Prostate gland (tissue), 2 donors: ENCODE results near the gene SUGCT. TPM values are rescaled to one million over a fixed set of nuclear protein-coding genes. Genes with fewer than 3 reads are reported as not detected.

Source experiments
- DNase-seq: peaks from one replicate; pipeline ENCODE4 v3.0.0-alpha.2; 2019; ENCODE audit warnings: low spot score
- H3K27ac ChIP-seq, 2 donors: fragments of 200-600 bp; sonication (generic); 2 replicates each; pipeline ENCODE4 v1.5.1; 2017 to 2019
- H3K27me3 ChIP-seq: fragments of 200-600 bp; sonication (generic); replicated peaks from 2 replicates; pipeline ENCODE4 v1.5.1; 2019; ENCODE audit not compliant: insufficient read depth
- H3K36me3 ChIP-seq, 2 donors: fragments of 200-600 bp; sonication (generic); 1 replicate in 1 of 2; 2 replicates in 1 of 2; pipeline versions ENCODE4 v1.5.1 to v1.8.1; 2017 to 2019
- H3K4me1 ChIP-seq: fragments of 200-600 bp; sonication (generic); replicated peaks from 2 replicates; pipeline ENCODE4 v1.5.1; 2019
- H3K4me3 ChIP-seq, 2 donors: fragments of 200-600 bp; sonication (generic); 2 replicates each; pipeline ENCODE4 v1.5.1; 2017 to 2019
- H3K9me3 ChIP-seq: fragments of 200-600 bp; sonication (generic); 2 replicates; pipeline ENCODE4 v1.5.1; 2017
- POLR2A ChIP-seq: fragments of 450-650 bp; IDR thresholded peaks from one replicate; pipeline ENCODE4 v1.6.1; 2016; ENCODE audit warnings: antibody characterized with exemption, mild to moderate bottlenecking
- POLR2AphosphoS5 ChIP-seq: sonication (generic); formaldehyde crosslinking; IDR thresholded peaks from one replicate; pipeline ENCODE4 v1.6.1; 2017; ENCODE audit warnings: antibody characterized with exemption
- WGBS: methylation state at CpG from one replicate; pipeline ENCODE4 v1.1.5; 2018; 5-methylcytosine and 5-hydroxymethylcytosine counted together
- intact Hi-C: fragments of 100-400 bp; cut with DNase I; formaldehyde crosslinking; loops from one replicate; pipeline ENCODE4 v1.14.2; 2022
- total RNA-seq, 2 donors: library from RNA; depleted of rRNA; stranded (reverse); fragments of >200 nt; gene quantifications; one replicate each; pipeline ENCODE4 v1.1.0, GENCODE V29; 2016
- TF ChIP-seq, protein P1 (sequence below), 4 experiments: fragments of 200-600 bp in 2 of 4; fragments of 450-650 bp in 2 of 4; sonication (generic) in 2 of 4; IDR thresholded peaks; 1 replicate in 3 of 4; 2 replicates in 1 of 4; pipeline ENCODE4 v1.5.1; 2016 to 2019; ENCODE audit warnings: antibody characterized with exemption in 4 of 4, mild to moderate bottlenecking in 2 of 4, moderate library complexity in 2 of 4

The SUGCT gene
- total RNA-seq, 2 donors from 2014 or later: 2.2 to 3.2 TPM

DNA sequence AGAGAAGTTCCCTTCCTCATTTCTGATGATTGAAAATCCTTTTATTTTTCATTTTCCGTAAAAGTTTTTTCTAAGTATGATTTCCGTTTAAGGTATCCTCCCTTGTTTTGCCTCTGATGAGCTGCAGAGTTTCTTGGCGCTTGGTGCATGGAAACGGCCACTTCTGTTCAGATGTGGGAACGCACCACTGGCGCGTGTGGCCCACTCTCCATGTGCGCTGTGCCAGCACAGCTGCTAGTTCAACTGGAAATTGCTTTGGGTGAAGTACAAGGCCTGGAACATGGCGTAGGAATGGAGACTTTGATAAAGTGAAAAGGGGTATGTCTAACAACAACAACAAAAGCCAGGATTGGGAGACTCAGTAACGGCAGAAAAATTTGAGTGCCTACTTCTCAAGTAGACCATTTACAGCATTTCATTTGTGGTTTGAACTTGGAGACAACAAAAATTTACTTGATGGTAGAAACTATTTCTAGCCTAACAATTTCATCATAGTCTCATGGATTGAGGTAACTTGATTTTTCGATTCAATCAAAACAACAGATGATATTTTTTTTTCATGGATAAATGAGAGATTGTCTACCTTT lies 364.2 kb downstream of the SUGCT start:
- intact Hi-C loops: no loop called here
- no peak overlapping the region for H3K27ac ChIP-seq
- 95% methylated on average over 11 of the region's 11 CpGs for WGBS
- TF ChIP-seq POLR2AphosphoS5 (no peak), POLR2A (no peak)
- TF ChIP-seq, protein P1, sequence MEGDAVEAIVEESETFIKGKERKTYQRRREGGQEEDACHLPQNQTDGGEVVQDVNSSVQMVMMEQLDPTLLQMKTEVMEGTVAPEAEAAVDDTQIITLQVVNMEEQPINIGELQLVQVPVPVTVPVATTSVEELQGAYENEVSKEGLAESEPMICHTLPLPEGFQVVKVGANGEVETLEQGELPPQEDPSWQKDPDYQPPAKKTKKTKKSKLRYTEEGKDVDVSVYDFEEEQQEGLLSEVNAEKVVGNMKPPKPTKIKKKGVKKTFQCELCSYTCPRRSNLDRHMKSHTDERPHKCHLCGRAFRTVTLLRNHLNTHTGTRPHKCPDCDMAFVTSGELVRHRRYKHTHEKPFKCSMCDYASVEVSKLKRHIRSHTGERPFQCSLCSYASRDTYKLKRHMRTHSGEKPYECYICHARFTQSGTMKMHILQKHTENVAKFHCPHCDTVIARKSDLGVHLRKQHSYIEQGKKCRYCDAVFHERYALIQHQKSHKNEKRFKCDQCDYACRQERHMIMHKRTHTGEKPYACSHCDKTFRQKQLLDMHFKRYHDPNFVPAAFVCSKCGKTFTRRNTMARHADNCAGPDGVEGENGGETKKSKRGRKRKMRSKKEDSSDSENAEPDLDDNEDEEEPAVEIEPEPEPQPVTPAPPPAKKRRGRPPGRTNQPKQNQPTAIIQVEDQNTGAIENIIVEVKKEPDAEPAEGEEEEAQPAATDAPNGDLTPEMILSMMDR (IDR thresholded peaks at IDR 0.05): no peak
- no peak overlapping the region for H3K4me3 ChIP-seq
- no peaks in the 10 kb centered on the region for H3K36me3 ChIP-seq
- no peaks in the 10 kb centered on the region for H3K9me3 ChIP-seq
- no peak for DNase-seq
- H3K4me1 ChIP-seq: no peaks in the 10 kb centered on the region
- H3K27me3 ChIP-seq: no peaks in the 10 kb centered on the region

DNA sequence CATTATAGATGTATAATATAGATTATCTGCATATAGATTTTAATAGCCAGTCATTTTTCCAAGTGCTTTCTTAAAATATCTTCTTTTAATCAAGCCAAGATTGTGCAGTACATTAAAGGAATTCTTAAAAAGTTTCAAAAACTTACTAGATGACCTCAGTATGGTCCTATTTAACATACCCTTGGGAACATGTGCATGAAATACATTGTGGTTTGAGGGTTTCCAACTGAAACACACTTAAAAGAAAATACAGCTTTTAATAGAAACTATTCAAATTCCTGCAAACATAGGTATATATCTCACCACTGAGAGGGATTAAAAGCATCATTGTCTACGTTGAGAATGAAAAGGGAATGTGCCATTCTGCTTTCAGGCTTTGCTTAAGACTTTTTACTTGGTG lies 364.9 kb downstream of the SUGCT start:
- Histone ChIP-seq H3K27me3 (no peaks in the 10 kb centered on the region), H3K4me3 (no peak overlapping the region), H3K36me3 (no peaks in the 10 kb centered on the region), H3K9me3 (no peaks in the 10 kb centered on the region), H3K4me1 (no peaks in the 10 kb centered on the region), H3K27ac (no peak overlapping the region)
- no peak for TF ChIP-seq POLR2A
- no peak for TF ChIP-seq POLR2AphosphoS5
- TF ChIP-seq, protein P1 (IDR thresholded peaks at IDR 0.05): no peak
- intact Hi-C loops: no loop called here
- no peak for DNase-seq
- WGBS: 45% methylated on average over 1 of the region's 1 CpG

DNA sequence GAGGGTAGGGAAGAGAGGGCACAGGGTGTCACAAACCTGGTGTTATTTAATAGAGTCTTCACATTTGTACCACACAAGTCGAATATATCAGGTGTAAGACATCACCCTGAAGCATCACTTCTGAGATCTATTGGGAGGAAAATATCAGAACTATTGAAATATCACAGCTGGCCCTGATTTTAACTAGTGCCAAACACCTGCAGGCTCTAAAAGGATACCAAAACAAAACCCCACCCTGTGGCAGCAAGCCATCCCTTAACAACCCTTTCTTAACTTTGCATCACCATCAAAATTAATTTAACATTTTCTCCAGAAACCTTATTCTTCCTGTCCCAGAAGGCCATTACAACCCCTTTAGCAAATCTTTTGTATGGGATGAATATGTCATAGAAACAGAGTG lies 365.4 kb downstream of the SUGCT start:
- H3K4me1 ChIP-seq: no peaks in the 10 kb centered on the region
- H3K36me3 ChIP-seq: no peaks in the 10 kb centered on the region
- no peaks in the 10 kb centered on the region for H3K27me3 ChIP-seq
- H3K9me3 ChIP-seq: no peaks in the 10 kb centered on the region
- intact Hi-C loops: no loop called here
- TF ChIP-seq, protein P1 (IDR thresholded peaks at IDR 0.05): no peak
- no peak for TF ChIP-seq POLR2AphosphoS5
- no peak for TF ChIP-seq POLR2A
- DNase-seq: no peak
- no peak overlapping the region for H3K4me3 ChIP-seq
- WGBS: 67% methylated on average over 1 of the region's 1 CpG
- no peak overlapping the region for H3K27ac ChIP-seq

DNA sequence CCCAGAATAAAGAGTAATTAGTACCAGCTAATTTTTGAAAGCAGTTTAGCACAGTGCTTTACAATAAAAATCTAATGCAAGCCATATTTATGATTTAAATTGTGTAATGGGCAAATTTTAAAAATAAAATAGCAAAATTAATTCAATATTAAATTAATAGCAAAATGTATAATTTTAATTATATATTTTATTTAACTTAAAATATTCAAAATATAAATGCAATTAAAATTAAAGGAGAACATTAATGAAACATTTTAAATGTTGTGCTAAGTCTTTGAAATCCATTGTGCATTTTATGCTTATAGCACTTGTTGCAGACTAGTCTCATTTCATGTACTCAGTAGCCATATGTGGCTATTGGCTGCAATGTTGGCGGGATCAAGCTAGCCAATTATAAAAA lies 367.6 kb downstream of the SUGCT start:
- Histone ChIP-seq H3K9me3 (no peaks in the 10 kb centered on the region), H3K4me3 (no peak overlapping the region), H3K27ac (no peak overlapping the region), H3K27me3 (no peaks in the 10 kb centered on the region), H3K4me1 (no peaks in the 10 kb centered on the region), H3K36me3 (no peaks in the 10 kb centered on the region)
- DNase-seq: no peak
- TF ChIP-seq POLR2A (no peak), POLR2AphosphoS5 (no peak)
- TF ChIP-seq, protein P1 (IDR thresholded peaks at IDR 0.05): no peak
- whole genome bisulfite sequencing: 97% methylated on average over 1 of the region's 1 CpG
- intact Hi-C loops: no loop called here

DNA sequence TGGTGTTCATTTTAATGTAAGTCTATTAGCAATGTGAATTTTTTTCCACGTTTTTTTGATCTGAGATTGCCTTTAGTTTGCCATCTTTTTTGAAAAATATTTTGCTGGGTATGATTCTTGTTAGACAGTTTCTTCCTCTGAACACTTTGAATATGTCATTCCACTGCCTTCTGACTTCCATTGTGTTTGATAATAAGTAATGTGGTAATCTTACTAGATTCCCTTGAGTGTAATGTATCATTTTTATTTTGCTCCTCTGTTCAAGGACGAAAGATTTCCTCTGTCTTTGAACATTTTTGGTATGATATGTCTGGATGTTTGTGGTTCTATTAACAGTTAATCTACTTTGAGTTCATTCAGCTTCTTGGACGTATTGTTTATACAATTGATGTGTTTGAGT lies 371.4 kb downstream of the SUGCT start:
- no peaks in the 10 kb centered on the region for H3K36me3 ChIP-seq
- H3K4me3 ChIP-seq: no peak overlapping the region
- no peaks in the 10 kb centered on the region for H3K4me1 ChIP-seq
- TF ChIP-seq, protein P1 (IDR thresholded peaks at IDR 0.05): no peak
- TF ChIP-seq POLR2AphosphoS5 (no peak), POLR2A (no peak)
- intact Hi-C loops: no loop called here
- H3K9me3 ChIP-seq: no peaks in the 10 kb centered on the region
- no peak overlapping the region for H3K27ac ChIP-seq
- WGBS: 81% methylated on average over 3 of the region's 3 CpGs
- no peak for DNase-seq
- no peaks in the 10 kb centered on the region for H3K27me3 ChIP-seq
